Measurements from ENCODE around the gene TSSK2.

Gene TSSK2

DNA sequence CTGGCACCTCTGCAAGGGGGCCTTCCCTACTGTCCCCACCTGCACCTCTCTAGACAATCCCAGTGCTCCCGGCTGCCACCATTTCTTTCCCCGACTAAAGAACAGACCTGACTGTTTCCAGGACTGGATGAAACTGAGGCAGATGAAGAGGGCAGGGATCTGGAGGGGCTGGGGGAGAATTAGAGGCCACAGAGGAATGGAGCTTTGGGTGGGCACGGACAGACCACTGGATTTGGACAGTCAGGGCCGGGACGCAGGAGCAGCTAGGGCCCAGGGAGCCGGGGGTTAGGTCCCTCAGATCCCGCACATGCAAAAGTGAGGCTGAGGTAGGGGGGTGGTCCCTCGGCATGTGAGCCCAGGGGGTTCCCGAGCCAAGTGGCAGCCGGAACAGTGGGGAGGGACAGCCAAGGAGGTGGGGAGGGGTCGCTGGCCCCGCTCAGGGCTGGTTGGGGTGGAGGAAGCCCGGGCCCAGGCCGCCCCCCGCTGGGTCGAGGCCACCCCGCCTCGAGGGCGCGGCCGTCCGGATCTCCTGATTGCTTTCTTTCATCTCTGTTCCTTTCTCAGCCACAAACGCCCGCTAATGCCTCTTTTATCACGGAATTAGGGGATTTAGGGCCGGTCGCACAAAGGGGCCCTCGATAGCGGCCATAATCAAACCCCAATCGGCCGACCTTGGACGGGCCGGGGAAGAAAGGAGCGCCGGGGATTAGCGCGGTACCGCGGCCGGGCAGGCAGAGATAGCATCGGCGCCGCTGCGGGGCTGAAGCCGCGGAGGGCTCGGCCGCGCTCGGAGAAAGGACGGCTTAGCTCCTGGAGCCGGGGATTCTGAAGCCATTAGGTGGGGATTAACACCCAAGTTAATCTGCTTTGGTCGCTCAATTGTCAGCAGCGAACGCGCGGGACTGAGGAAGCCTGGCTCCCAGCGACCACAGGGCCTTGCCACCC is 38.2 kb downstream of the TSSK2 start:
- TF ChIP-seq, protein P1, sequence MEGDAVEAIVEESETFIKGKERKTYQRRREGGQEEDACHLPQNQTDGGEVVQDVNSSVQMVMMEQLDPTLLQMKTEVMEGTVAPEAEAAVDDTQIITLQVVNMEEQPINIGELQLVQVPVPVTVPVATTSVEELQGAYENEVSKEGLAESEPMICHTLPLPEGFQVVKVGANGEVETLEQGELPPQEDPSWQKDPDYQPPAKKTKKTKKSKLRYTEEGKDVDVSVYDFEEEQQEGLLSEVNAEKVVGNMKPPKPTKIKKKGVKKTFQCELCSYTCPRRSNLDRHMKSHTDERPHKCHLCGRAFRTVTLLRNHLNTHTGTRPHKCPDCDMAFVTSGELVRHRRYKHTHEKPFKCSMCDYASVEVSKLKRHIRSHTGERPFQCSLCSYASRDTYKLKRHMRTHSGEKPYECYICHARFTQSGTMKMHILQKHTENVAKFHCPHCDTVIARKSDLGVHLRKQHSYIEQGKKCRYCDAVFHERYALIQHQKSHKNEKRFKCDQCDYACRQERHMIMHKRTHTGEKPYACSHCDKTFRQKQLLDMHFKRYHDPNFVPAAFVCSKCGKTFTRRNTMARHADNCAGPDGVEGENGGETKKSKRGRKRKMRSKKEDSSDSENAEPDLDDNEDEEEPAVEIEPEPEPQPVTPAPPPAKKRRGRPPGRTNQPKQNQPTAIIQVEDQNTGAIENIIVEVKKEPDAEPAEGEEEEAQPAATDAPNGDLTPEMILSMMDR (conservative IDR thresholded peaks at IDR 0.05): no peak
- no peak overlapping the region for H3K27ac ChIP-seq

DNA sequence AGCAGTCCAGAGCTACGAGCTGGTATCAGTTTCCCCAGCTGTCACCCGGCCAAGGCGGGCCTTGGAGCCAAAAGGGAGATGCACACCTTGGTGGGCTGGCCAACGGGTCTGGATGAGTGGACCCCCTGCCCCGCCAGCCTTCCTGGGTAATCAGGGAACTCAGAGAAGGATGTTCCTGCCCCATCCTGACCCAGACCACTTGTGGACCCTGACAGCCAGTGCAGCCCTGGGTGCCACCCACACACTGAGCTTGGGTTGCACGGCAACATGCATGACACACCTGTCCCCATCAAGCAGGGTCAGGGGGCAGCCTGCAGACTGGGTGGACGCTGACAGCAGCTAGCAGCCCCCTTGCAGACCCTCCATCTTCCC is 38.8 kb downstream of the TSSK2 start:
- TF ChIP-seq, protein P1 (conservative IDR thresholded peaks at IDR 0.05): no peak
- H3K27ac ChIP-seq: no peak overlapping the region

DNA sequence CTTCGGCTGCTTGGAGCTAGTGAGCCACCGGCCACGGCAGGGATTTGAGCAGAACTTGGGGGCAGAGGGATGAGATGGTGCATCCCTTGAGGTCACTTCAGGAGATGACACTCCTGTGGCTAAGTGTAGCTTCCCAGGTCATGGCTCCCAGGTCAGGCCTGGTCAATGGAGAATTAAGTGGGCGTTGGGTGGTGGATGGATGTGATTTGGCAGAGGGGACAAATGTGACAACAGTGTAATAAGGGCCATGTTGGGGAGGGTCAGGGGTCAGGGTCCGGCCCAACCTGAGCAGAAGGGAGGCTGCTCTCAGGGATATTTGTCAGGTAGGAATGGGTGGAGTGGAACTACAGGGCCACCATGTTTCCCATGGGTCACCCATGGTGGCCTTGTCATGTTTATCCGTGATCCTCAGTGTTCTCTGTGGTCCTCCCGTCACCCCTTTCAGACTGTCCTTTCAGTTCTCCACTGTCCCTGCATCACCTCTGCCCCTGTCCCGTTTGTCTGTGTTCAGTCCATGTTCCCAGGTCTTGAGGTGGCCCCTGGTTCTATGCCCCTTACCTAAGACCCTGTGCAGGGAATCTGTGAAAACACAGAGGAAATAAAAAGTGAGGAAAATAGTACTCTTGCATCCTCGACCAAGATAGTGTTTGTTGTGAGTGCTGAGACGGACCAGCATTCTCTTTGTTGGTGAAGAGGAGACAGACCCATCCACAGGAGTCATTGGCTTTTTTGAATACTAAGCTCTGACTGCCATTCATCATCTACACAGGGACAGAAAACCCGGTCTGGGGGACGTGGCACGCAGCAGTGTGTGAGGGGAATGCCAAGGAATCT is 41.3 kb downstream of the TSSK2 start:
- TF ChIP-seq, protein P1 (conservative IDR thresholded peaks at IDR 0.05): no peak
- peak overlapping the region; percentile 94 for H3K27ac ChIP-seq

DNA sequence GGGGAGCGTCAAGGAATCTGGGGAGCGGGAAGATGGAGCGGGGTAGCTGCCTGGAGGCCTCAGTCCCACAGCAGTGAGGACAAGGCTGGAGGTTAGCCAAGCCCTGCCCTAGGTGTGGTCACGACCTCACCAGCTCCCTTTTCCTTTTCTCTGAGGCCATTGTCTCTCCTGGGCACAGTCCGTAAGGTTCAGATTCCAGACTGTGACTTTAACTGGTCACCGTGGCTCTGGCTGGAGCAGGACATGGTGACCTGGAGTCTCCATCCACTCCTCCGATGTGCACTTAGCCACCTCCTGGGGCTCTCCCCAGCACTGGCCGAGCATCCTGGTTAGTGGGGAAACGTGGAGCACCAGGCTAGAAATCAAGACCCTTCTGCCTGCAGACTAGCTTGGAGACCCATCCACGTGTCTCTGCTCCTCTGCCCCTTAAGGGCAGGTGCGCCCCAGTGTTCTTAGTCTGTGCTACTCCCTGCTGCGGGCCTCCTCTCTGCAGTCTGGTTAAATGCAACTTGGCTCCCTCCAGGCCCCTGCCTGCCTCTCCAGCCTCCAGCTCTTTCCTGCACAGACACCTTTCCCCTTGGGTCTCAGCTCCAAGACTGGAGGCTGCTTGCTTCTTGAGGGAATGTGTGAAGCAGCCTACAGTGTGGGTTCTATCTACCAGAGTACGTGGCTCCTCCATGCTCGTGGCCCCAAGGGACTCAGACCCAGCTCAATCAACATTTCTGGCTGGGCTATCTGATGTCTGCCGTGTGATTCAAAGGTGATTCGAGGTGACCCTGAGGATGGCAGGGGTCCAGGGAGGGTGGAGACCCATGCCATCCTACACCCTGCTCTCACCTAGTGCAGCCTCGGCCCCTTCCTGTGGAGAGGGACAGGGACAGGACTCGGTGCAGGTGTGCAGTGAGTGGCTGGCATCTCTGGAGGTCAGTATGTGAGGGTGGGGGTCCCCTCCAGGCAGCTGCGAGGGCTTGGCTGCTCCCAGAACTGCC is 42.2 kb downstream of the TSSK2 start:
- peak overlapping the region; percentile 94; the same call in 1 of the 2 replicates for H3K27ac ChIP-seq
- TF ChIP-seq, protein P1 (conservative IDR thresholded peaks at IDR 0.05): no peak

DNA sequence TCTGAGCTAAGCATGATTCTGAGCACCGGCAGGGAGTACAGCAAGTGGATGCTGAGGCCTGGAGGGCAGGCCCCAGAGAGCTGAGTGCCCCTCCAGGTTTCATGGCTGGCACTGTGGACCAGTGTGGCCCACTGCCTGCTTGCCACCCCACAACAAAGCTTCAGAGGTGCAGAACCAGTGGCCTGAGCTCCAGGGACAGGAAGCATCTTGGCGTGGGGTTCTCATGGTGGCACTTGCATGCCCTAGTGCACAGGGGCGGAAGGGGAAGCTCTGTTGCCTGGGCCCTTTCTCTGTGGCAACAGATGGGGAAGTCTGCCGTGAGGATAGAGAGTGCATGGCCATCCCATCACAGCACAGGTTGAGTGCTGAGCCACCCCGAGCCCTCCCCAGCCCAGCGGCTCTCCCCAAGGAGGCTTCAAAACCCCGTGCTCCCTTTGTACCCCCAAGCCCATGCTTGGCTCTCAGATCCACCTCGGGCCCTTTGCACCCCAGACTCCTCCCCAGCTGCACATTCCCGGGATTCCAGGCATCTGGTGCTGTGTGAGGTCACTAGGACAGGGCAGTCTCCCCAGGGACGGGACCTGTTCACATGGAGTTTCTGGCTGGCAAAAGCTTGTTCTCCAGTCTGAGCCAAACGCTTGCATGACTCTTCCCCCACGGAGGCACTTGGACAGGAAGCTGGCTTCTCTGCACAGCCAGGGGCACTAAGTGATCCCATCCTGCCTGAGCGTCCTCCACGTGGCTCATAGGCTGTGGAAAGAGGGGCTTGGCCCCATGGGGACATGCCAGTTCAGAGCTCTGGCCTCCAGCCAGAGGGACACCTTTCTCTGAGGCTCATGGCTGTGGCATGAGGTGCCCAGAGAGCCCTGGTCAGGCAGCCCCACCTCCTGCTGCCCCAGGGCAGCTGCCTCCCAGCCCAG is 43.3 kb downstream of the TSSK2 start:
- TF ChIP-seq, protein P1 (conservative IDR thresholded peaks at IDR 0.05): no peak
- peak overlapping the region; percentile 95; the same call in 1 of the 2 replicates for H3K27ac ChIP-seq

DNA sequence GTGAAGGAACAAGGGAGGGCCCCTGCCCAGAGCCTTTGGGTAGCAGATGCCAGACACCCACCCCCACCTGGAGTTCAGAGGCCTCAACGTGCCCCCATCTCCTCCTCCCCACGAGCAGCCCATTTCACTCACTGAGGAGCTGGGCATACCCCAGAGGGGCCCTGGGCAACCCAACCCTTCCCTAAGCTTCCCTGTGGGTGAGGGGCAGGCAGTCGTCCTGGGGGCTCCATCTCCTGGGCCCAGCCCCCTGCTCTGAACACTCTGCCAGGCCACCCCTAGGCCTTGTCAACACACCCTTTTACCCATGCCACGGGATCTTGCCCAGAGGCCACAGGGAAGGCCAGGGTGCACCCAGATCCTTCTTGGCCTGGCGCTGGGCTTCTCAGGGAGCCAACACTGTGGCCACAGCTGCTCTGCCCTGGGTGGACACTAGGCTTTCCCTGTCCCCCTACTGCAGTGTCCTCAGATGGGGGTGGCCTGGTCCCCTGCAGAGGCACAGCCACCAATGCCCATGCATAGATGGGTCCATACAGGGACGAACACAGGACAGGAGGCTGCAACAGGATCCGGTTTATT is 44.0 kb downstream of the TSSK2 start:
- peak overlapping the region; percentile 95; the same call in 1 of the 2 replicates for H3K27ac ChIP-seq
- TF ChIP-seq, protein P1 (conservative IDR thresholded peaks at IDR 0.05): no peak

Data from VCaP (cell line).